ENCODE data around the gene TMEM198. TPM values are rescaled to one million over a fixed set of nuclear protein-coding genes. Genes with fewer than 3 reads are reported as not detected.

Gene TMEM198
- total RNA-seq, 1 donor from 2014 or later = 8.2 TPM

DNA sequence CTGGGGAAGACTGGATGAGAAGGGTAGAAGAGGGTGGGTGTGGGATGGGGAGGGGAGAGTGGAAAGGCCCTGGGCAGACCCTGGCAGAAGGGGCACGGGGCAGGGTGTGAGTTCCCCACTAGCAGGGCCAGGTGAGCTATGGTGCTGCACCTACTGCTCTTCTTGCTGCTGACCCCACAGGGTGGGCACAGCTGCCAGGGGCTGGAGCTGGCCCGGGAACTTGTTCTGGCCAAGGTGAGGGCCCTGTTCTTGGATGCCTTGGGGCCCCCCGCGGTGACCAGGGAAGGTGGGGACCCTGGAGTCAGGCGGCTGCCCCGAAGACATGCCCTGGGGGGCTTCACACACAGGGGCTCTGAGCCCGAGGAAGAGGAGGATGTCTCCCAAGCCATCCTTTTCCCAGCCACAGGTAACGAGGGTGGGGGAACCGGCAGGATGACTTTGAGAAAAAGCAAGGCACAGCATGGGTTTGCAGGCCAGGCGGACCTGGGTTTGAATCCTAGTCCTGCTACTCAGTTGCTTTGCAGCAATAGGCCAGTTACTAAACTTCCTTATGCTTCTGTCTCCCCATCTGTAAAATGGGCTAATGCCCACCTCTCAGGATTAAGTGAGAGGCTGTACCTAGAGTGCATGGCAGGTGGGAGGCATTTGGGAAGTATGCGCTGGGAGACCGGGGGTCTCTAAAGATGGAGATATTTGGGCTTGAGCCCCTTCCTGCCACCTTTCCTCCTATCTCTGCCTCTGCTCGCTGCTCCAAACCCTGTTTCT, 28.6 kb downstream of the TMEM198 start, which contains the start of gene INHA:
Gene INHA (plus strand): TSS at position 74 of the 765 bp plus-strand sequence. CDS start 65 bp downstream, at position 139.
- peaks cover 30% of the 10 kb centered on the region for H3K4me1 Mint-ChIP-seq (ENCODE audit: low read depth)
- TF ChIP-seq, protein P1, sequence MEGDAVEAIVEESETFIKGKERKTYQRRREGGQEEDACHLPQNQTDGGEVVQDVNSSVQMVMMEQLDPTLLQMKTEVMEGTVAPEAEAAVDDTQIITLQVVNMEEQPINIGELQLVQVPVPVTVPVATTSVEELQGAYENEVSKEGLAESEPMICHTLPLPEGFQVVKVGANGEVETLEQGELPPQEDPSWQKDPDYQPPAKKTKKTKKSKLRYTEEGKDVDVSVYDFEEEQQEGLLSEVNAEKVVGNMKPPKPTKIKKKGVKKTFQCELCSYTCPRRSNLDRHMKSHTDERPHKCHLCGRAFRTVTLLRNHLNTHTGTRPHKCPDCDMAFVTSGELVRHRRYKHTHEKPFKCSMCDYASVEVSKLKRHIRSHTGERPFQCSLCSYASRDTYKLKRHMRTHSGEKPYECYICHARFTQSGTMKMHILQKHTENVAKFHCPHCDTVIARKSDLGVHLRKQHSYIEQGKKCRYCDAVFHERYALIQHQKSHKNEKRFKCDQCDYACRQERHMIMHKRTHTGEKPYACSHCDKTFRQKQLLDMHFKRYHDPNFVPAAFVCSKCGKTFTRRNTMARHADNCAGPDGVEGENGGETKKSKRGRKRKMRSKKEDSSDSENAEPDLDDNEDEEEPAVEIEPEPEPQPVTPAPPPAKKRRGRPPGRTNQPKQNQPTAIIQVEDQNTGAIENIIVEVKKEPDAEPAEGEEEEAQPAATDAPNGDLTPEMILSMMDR (IDR thresholded peaks at IDR 0.05; ENCODE audit: unreplicated experiment) = no peak
- H3K36me3 Mint-ChIP-seq (ENCODE audit: insufficient read depth) = peaks cover 7% of the 10 kb centered on the region
- DNase-seq (ENCODE audit: low spot score, unreplicated experiment) = no peak
- no peaks in the 10 kb centered on the region for H3K9me3 Mint-ChIP-seq (ENCODE audit: low read depth)
- H3K27me3 Mint-ChIP-seq = peaks cover 5% of the 10 kb centered on the region
- H3K4me3 Mint-ChIP-seq (ENCODE audit: low read depth) = peak within 1 kb of the TSS; percentile 61
- H3K27ac Mint-ChIP-seq = peak within 1 kb of the TSS; percentile 96

DNA sequence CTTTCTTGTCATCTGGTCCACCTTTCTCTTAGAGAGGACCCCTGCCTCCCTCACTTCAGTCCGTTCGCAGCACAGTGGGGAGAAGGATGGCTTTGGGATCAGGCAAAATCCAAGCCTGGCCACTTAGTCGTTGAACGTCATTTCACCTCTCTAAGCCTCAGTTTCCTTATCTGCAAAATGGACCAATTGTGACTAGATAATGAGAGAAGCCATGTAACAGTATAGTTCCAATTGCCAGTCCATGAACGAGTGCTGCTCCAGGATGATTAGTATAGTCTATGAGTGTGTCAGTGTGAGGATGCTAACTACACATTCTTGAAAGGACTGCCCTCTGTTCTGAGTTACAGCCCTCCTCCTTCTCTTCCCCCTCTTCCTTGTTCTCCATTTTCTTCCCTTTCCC, 29.3 kb downstream of the TMEM198 start:
- peak overlapping the region; percentile 35 for H3K27ac Mint-ChIP-seq
- no peak overlapping the region for H3K4me3 Mint-ChIP-seq (ENCODE audit: low read depth)
- H3K27me3 Mint-ChIP-seq = peaks cover 5% of the 10 kb centered on the region
- TF ChIP-seq, protein P1 (IDR thresholded peaks at IDR 0.05; ENCODE audit: unreplicated experiment) = no peak
- H3K4me1 Mint-ChIP-seq (ENCODE audit: low read depth) = peaks cover 33% of the 10 kb centered on the region
- no peak for DNase-seq (ENCODE audit: low spot score, unreplicated experiment)
- H3K9me3 Mint-ChIP-seq (ENCODE audit: low read depth) = no peaks in the 10 kb centered on the region
- peaks cover 6% of the 10 kb centered on the region for H3K36me3 Mint-ChIP-seq (ENCODE audit: insufficient read depth)

GRCh38 chr2:219574484-219575311, 30.9 kb downstream of the TMEM198 start:
- H3K27ac Mint-ChIP-seq = no peak overlapping the region
- TF ChIP-seq, protein P1 (IDR thresholded peaks at IDR 0.05; ENCODE audit: unreplicated experiment) = no peak
- H3K4me1 Mint-ChIP-seq (ENCODE audit: low read depth) = peaks cover 37% of the 10 kb centered on the region
- H3K4me3 Mint-ChIP-seq (ENCODE audit: low read depth) = no peak overlapping the region
- peaks cover 2% of the 10 kb centered on the region for H3K27me3 Mint-ChIP-seq
- H3K9me3 Mint-ChIP-seq (ENCODE audit: low read depth) = no peaks in the 10 kb centered on the region
- H3K36me3 Mint-ChIP-seq (ENCODE audit: insufficient read depth) = peaks cover under 1% of the 10 kb centered on the region
- no peak for DNase-seq (ENCODE audit: low spot score, unreplicated experiment)

DNA sequence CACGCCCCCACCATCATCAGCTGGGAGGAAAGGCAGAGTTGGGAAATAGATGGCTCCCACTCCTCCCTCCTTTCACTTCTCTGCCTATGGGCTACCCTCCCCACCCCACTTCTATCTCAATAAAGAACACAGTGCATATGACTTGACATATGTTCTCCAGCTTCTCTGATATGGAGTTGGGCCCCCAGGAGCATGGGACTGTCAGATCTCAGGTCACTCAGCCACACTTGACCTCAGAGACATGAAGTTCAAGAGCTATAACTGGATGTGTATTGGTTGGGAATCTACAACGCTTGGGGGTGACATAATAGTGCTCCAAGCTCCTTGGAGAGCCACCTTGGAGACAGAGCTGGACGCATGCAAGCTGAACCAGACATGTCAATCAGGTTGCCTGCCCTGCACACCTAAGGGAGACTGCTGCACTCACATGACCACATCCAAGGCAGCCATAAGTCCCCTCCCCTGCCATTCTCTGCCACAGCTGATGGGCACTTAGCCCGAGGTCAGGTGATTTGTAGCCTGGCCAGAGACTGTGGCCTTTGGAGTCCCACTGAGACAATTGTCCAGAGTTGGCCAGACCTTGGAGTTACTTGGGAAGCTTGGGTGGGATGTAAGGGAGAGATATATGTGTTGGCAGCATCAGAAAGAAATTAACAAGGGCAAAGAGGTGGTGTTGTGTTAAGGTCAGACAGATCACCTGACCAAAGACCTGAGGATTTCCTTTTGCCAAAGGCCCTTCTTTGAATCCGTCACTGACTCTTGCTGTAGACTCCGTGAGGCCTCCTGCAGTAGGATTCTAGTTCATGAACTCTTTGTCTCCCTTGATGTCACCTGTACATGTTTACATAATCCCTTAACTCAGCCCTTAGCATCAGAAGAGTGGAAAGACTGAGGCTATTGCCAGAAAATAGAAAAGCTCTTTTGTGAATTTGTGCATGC, 32.0 kb downstream of the TMEM198 start:
- TF ChIP-seq, protein P1 (IDR thresholded peaks at IDR 0.05; ENCODE audit: unreplicated experiment) = no peak
- H3K4me1 Mint-ChIP-seq (ENCODE audit: low read depth) = peaks cover 37% of the 10 kb centered on the region
- no peaks in the 10 kb centered on the region for H3K27me3 Mint-ChIP-seq
- H3K36me3 Mint-ChIP-seq (ENCODE audit: insufficient read depth) = no peaks in the 10 kb centered on the region
- no peaks in the 10 kb centered on the region for H3K9me3 Mint-ChIP-seq (ENCODE audit: low read depth)
- H3K27ac Mint-ChIP-seq = peak overlapping the region; percentile 86
- no peak overlapping the region for H3K4me3 Mint-ChIP-seq (ENCODE audit: low read depth)
- no peak for DNase-seq (ENCODE audit: low spot score, unreplicated experiment)
